Endothelial cell of umbilical vein (primary cell): Measurements from ENCODE around the gene DOCK8. TPM values are rescaled to one million over a fixed set of nuclear protein-coding genes. Genes with fewer than 3 reads are reported as not detected.

Source experiments
- BruUV-seq: library from RNA; stranded (reverse); fragments of 400-500 nt; replicated peaks from 2 replicates; lab custom pipeline; 2021; lab: Mats Ljungman, UMichigan
- CTCF ChIA-PET: fragments of 300-600, 350-600 bp; sonication (Branson Sonifier 250); formaldehyde crosslinking; loops from one replicate; lab custom pipeline; 2021; ENCODE audit warnings: antibody characterized with exemption, inconsistent platforms; lab: Charles Lee
- POLR2A ChIA-PET: fragments of 300-600, 350-600 bp; sonication (Branson Sonifier 250); formaldehyde crosslinking; loops from one replicate; lab custom pipeline; 2021; ENCODE audit warnings: antibody characterized with exemption, inconsistent platforms; lab: Charles Lee
- DNase-seq: peaks from one replicate; pipeline ENCODE4 v3.0.0-alpha.2; 2011; ENCODE audit warnings: low read depth, low spot score
- FAIRE-seq: peaks from 2 replicates; lab custom pipeline; 2011; peaks lifted over from hg19 to GRCh38; lab: Jason Lieb, UNC
- H2AFZ ChIP-seq: 2 replicates; pipeline ENCODE4 v1.6.0; 2012; ENCODE audit warnings: low read depth, low read length, control low read depth, inconsistent platforms
- H3K27ac ChIP-seq: 2 replicates; pipeline ENCODE4 v1.5.1; 2011; ENCODE audit warnings: low read depth, mild to moderate bottlenecking, control low read depth, low read length, moderate library complexity; ENCODE audit not compliant: insufficient read depth
- H3K27me3 ChIP-seq, 2 experiments: 2 replicates each; pipeline versions ENCODE4 v1.6.0 to v1.6.1; 2011; ENCODE audit warnings: low read length in 2 of 2, mixed read lengths in 1 of 2; ENCODE audit not compliant: control insufficient read depth in 2 of 2, insufficient read depth in 2 of 2
- H3K36me3 ChIP-seq, 2 experiments: 2 replicates in 1 of 2; 3 replicates in 1 of 2; pipeline ENCODE4 v1.5.1; 2011; ENCODE audit warnings: low read length in 2 of 2, mild to moderate bottlenecking in 1 of 2, moderate library complexity in 1 of 2; ENCODE audit not compliant: control insufficient read depth in 2 of 2, insufficient read depth in 2 of 2; ENCODE audit errors: extremely low read depth in 1 of 2
- H3K4me1 ChIP-seq: 3 replicates; pipeline ENCODE4 v1.5.1; 2011; ENCODE audit warnings: mild to moderate bottlenecking, low read length; ENCODE audit not compliant: control insufficient read depth, insufficient read depth; ENCODE audit errors: extremely low read depth
- H3K4me2 ChIP-seq: 2 replicates; pipeline ENCODE4 v1.6.1; 2011; ENCODE audit warnings: low read length, control low read depth, mixed read lengths; ENCODE audit not compliant: insufficient read depth
- H3K4me3 ChIP-seq, 3 experiments: fragments of 200-600 bp in 1 of 3; sonication (generic), shearing (Covaris generic) in 1 of 3; replicated peaks in 1 of 3; 2 replicates each; pipeline ENCODE4 v1.5.1; 2011 to 2016; ENCODE audit warnings: control low read depth in 3 of 3, low read length in 3 of 3, mild to moderate bottlenecking in 2 of 3, inconsistent platforms in 1 of 3, low read depth in 1 of 3, moderate library complexity in 1 of 3; ENCODE audit not compliant: insufficient read depth in 1 of 3
- H3K79me2 ChIP-seq: 2 replicates; pipeline ENCODE4 v1.6.0; 2012; ENCODE audit warnings: low read length, inconsistent platforms; ENCODE audit not compliant: control insufficient read depth, insufficient read depth
- H3K9ac ChIP-seq: replicated peaks from 2 replicates; pipeline ENCODE3; 2011; ENCODE audit warnings: low read length, control low read depth; ENCODE audit not compliant: insufficient read depth; ENCODE audit errors: extremely low read depth
- H3K9me1 ChIP-seq: replicated peaks from 3 replicates; pipeline ENCODE4 v1.6.0; 2011; ENCODE audit warnings: mild to moderate bottlenecking, low read length; ENCODE audit not compliant: control insufficient read depth, insufficient read depth; ENCODE audit errors: extremely low read depth
- H3K9me3 ChIP-seq: replicated peaks from 2 replicates; pipeline ENCODE4 v1.5.1; 2012; ENCODE audit warnings: low read length, inconsistent platforms; ENCODE audit not compliant: control insufficient read depth, insufficient read depth
- H4K20me1 ChIP-seq: replicated peaks from 2 replicates; pipeline ENCODE3; 2011; ENCODE audit warnings: mild to moderate bottlenecking, low read length; ENCODE audit not compliant: control insufficient read depth, insufficient read depth; ENCODE audit errors: extremely low read depth
- CTCF ChIP-seq, 2 donors: IDR thresholded peaks; 1 replicate in 1 of 2; 2 replicates in 1 of 2; pipeline ENCODE4 v1.5.1; 2011; ENCODE audit warnings: low read length in 2 of 2, mild to moderate bottlenecking in 2 of 2, moderate library complexity in 2 of 2, control low read depth in 1 of 2, inconsistent platforms in 1 of 2, low read depth in 1 of 2; ENCODE audit not compliant: insufficient read depth in 1 of 2; ENCODE audit errors: extremely low read depth in 1 of 2
- EZH2 ChIP-seq: IDR thresholded peaks from 2 replicates; pipeline ENCODE4 v1.6.1; 2012; ENCODE audit warnings: borderline replicate concordance, low read depth, mild to moderate bottlenecking, moderate library complexity, low read length, inconsistent platforms; ENCODE audit not compliant: severe bottlenecking
- FOS ChIP-seq: IDR thresholded peaks from 2 replicates; pipeline ENCODE4 v1.6.1; 2011; ENCODE audit warnings: mild to moderate bottlenecking, low read length, moderate library complexity, borderline replicate concordance; ENCODE audit not compliant: insufficient read depth
- GATA2 ChIP-seq: IDR thresholded peaks from 2 replicates; pipeline ENCODE4 v1.7.0; 2011; ENCODE audit warnings: low read depth, mild to moderate bottlenecking, moderate library complexity, mixed read lengths, low read length; ENCODE audit not compliant: insufficient read length, insufficient read depth
- JUN ChIP-seq: IDR thresholded peaks from 2 replicates; pipeline ENCODE4 v1.6.1; 2011; ENCODE audit warnings: borderline replicate concordance, low read depth; ENCODE audit not compliant: insufficient read length, insufficient read depth
- MAX ChIP-seq: IDR thresholded peaks from 2 replicates; pipeline ENCODE4 v1.6.1; 2011; ENCODE audit not compliant: insufficient read depth, insufficient read length
- MYC ChIP-seq: IDR thresholded peaks from one replicate; pipeline ENCODE4 v1.6.1; 2011; ENCODE audit warnings: mild to moderate bottlenecking, low read depth, low read length
- POLR2A ChIP-seq: IDR thresholded peaks from 2 replicates; pipeline ENCODE4 v1.6.1; 2012; ENCODE audit warnings: low read depth, mild to moderate bottlenecking, control low read depth, low read length
- POLR2AphosphoS5 ChIP-seq: IDR thresholded peaks from 2 replicates; pipeline ENCODE4 v1.6.1; 2012; ENCODE audit warnings: low read depth, mild to moderate bottlenecking, control low read depth, low read length, moderate library complexity; ENCODE audit not compliant: insufficient read depth
- dilution Hi-C: fragments of 300-500 bp; cut with MboI; formaldehyde crosslinking; loops from one replicate; pipeline ENCODE4 v1.15.0; 2019; ENCODE audit warnings: low sequenced_read_pairs; ENCODE audit not compliant: extremely low pct_ligation_motif_present
- intact Hi-C: fragments of 100-400 bp; cut with micrococcal nuclease; formaldehyde crosslinking; loops from one replicate; pipeline ENCODE4 v1.10.0; 2022
- polyA plus RNA-seq, 4 experiments: library from polyadenylated mRNA; depleted of rRNA in 3 of 4; stranded (reverse) in 3 of 4; unstranded in 1 of 4; fragments of >200 nt; gene quantifications; 2 replicates each; pipeline versions ENCODE4 v1.2.1 to v1.2.3, GENCODE V29; 2011 to 2012; ENCODE audit warnings: missing spikeins in 1 of 4
- total RNA-seq: library from RNA; stranded (reverse); gene quantifications from 2 replicates; pipeline ENCODE4 v1.2.3, GENCODE V29; 2021

DOCK8 gene
- total and polyA plus RNA-seq, 2 donors (not counting 3 experiments of a cell fraction or from before 2014, with no cell fraction given): 0.54 to 1.3 TPM

- FAIRE-seq: no peak
- H3K4me3 ChIP-seq: no peak overlapping the region
- no peaks in the 10 kb centered on the region for H3K4me1 ChIP-seq
- no peak overlapping the region for H2AFZ ChIP-seq
- DNase-seq: no peak
- H3K27me3 ChIP-seq: no peaks in the 10 kb centered on the region
- CTCF ChIA-PET: interaction anchor here (1.2 kb wide), 1 partner anchor 37 kb away, joined by 3 read pairs; no protein-coding TSS in a partner anchor
- no peak overlapping the region for H3K4me2 ChIP-seq
- H3K9ac ChIP-seq: no peak overlapping the region
- no peaks in the 10 kb centered on the region for H3K9me1 ChIP-seq
- BruUV-seq: no TSS peak
- intact Hi-C loops (no loop called here), dilution Hi-C loops (no loop called here)
- POLR2A ChIA-PET: no interaction called here
- no peak overlapping the region for H3K27ac ChIP-seq
- no peaks in the 10 kb centered on the region for H4K20me1 ChIP-seq
- H3K36me3 ChIP-seq: no peaks in the 10 kb centered on the region
- no peaks in the 10 kb centered on the region for H3K79me2 ChIP-seq
- TF ChIP-seq FOS (no peak), POLR2A (no peak), POLR2AphosphoS5 (no peak), EZH2 (no peak), MAX (no peak), CTCF (IDR thresholded peaks at IDR 0.05; ENCODE audit: extremely low read depth in 1 of 2, insufficient read depth in 1 of 2, low read depth in 1 of 2, low read length in 2 of 2) (no peak), GATA2 (no peak), MYC (no peak), JUN (no peak)
- no peaks in the 10 kb centered on the region for H3K9me3 ChIP-seq
These were observed 65.0 kb downstream of the DOCK8 start for GRCh38 chr9:279674-280073.
